GM12872 (cell line): ENCODE measurements around the gene SCIMP.

ENCODE experiments used
- CTCF ChIP-seq: IDR thresholded peaks from 3 replicates; pipeline ENCODE4 v1.5.1; 2011; ENCODE audit warnings: low read depth, mild to moderate bottlenecking, low read length, moderate library complexity; ENCODE audit not compliant: insufficient read depth

The SCIMP gene

GRCh38 chr17:5164436-5164835 lies 70.2 kb downstream of the SCIMP start:
- no peak for TF ChIP-seq CTCF
